Measurements from ENCODE around the gene BANK1.

DNA sequence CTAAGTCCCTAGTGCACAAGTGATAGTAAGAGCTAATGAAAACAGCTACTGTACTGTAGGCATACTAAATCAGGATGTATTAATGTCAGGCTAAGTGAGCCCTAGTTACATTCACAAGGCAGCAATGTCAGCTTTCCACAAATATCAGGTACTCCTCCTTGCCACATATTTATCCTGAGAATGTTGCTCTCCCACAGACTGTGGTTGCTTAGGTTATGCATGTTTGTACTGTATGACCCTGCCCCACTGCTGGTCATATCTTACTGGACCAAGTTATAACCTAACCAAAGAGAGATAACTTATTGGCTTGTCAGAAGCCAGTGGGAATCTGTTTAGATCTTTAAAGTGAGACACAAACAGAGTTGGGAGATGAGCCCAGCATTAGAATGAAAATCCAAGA lies 313.7 kb downstream of the BANK1 start:
- TF ChIP-seq, protein P1, sequence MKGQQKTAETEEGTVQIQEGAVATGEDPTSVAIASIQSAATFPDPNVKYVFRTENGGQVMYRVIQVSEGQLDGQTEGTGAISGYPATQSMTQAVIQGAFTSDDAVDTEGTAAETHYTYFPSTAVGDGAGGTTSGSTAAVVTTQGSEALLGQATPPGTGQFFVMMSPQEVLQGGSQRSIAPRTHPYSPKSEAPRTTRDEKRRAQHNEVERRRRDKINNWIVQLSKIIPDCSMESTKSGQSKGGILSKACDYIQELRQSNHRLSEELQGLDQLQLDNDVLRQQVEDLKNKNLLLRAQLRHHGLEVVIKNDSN (IDR thresholded peaks at IDR 0.05) = no peak
- TF ChIP-seq ZBTB7A (IDR thresholded peaks at IDR 0.05; ENCODE audit: low read depth) (no peak), YY1 (IDR thresholded peaks at IDR 0.05; ENCODE audit: low read depth) (no peak), TAF1 (IDR thresholded peaks at IDR 0.05; ENCODE audit: low read depth) (no peak), RAD21 (IDR thresholded peaks at IDR 0.05; ENCODE audit: low read depth) (no peak), TEAD4 (IDR thresholded peaks at IDR 0.05) (no peak), CREB1 (IDR thresholded peaks at IDR 0.05; ENCODE audit: low read depth) (no peak)
- TF ChIP-seq, protein P2, sequence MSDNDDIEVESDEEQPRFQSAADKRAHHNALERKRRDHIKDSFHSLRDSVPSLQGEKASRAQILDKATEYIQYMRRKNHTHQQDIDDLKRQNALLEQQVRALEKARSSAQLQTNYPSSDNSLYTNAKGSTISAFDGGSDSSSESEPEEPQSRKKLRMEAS (IDR thresholded peaks at IDR 0.05) = no peak

Data from Ishikawa (cell line).